Uterus (tissue), 4 donors: Measurements from ENCODE around the gene AGPAT3. TPM values are rescaled to one million over a fixed set of nuclear protein-coding genes. Genes with fewer than 3 reads are reported as not detected.

ENCODE experiments used
- DNase-seq, 2 donors: peaks; one replicate each; pipeline ENCODE4 v3.0.0-alpha.2; 2019 to 2020
- H3K27ac ChIP-seq, 2 donors: fragments of 200-600 bp; sonication (generic); 1 replicate in 1 of 2; 2 replicates in 1 of 2; pipeline ENCODE4 v1.5.1; 2016 to 2018
- H3K27me3 ChIP-seq, 2 donors: fragments of 200-600 bp; sonication (generic); one replicate each; pipeline ENCODE4 v1.5.1; 2018 to 2019; ENCODE audit warnings: control low read depth in 1 of 2
- H3K36me3 ChIP-seq, 2 donors: fragments of 200-600 bp; sonication (generic); one replicate each; pipeline ENCODE4 v1.5.1; 2019; ENCODE audit warnings: control low read depth in 1 of 2
- H3K4me1 ChIP-seq, 2 donors: fragments of 200-600 bp; sonication (generic); one replicate each; pipeline ENCODE4 v1.5.1; 2018 to 2019; ENCODE audit warnings: control low read depth in 1 of 2
- H3K4me3 ChIP-seq, 2 donors: fragments of 200-600 bp; sonication (generic); 1 replicate in 1 of 2; 2 replicates in 1 of 2; pipeline ENCODE4 v1.5.1; 2018 to 2019; ENCODE audit warnings: mild to moderate bottlenecking in 1 of 2
- H3K9me3 ChIP-seq, 2 donors: fragments of 200-600 bp; sonication (generic); one replicate each; pipeline ENCODE4 v1.5.1; 2019; ENCODE audit warnings: control low read depth in 1 of 2
- POLR2A ChIP-seq, 2 donors: fragments of 450-650 bp; IDR thresholded peaks; one replicate each; pipeline ENCODE4 v1.6.1; 2016; ENCODE audit warnings: antibody characterized with exemption in 2 of 2, mild to moderate bottlenecking in 1 of 2, moderate library complexity in 1 of 2
- intact Hi-C: fragments of 100-400 bp; cut with DNase I; formaldehyde crosslinking; loops from one replicate; pipeline ENCODE4 v1.15.1; 2023; ENCODE audit warnings: low total_unique reads
- total RNA-seq, 4 donors: library from RNA; depleted of rRNA in 3 of 4; stranded (reverse); fragments of >200 nt in 3 of 4; gene quantifications; one replicate each; pipeline versions ENCODE4 v1.1.0 to v1.2.4, GENCODE V29; 2014 to 2023
- TF ChIP-seq, protein P1 (sequence below), 4 experiments: fragments of 200-600 bp in 2 of 4; fragments of 450-650 bp in 2 of 4; sonication (generic) in 2 of 4; IDR thresholded peaks; one replicate each; pipeline ENCODE4 v1.5.1; 2016 to 2019; ENCODE audit warnings: antibody characterized with exemption in 4 of 4, mild to moderate bottlenecking in 2 of 4, moderate library complexity in 1 of 4
- donor health status: DM: yes; HTN: yes; CAD: no.

Gene AGPAT3
- total RNA-seq, 4 donors from 2014 or later, result 6.8 to 43.4 (median 28.4) TPM

- no peak for DNase-seq
- H3K4me1 ChIP-seq, result peaks cover 0 to 9% of the 10 kb centered on the region in 2 donors
- H3K4me3 ChIP-seq, result no peak overlapping the region
- H3K9me3 ChIP-seq, result no peaks in the 10 kb centered on the region
- intact Hi-C loops, result no loop called here
- no peak overlapping the region for H3K27ac ChIP-seq
- H3K27me3 ChIP-seq, result no peaks in the 10 kb centered on the region
- no peaks in the 10 kb centered on the region for H3K36me3 ChIP-seq
- TF ChIP-seq POLR2A (IDR thresholded peaks at IDR 0.05), result no peak
- TF ChIP-seq, protein P1, sequence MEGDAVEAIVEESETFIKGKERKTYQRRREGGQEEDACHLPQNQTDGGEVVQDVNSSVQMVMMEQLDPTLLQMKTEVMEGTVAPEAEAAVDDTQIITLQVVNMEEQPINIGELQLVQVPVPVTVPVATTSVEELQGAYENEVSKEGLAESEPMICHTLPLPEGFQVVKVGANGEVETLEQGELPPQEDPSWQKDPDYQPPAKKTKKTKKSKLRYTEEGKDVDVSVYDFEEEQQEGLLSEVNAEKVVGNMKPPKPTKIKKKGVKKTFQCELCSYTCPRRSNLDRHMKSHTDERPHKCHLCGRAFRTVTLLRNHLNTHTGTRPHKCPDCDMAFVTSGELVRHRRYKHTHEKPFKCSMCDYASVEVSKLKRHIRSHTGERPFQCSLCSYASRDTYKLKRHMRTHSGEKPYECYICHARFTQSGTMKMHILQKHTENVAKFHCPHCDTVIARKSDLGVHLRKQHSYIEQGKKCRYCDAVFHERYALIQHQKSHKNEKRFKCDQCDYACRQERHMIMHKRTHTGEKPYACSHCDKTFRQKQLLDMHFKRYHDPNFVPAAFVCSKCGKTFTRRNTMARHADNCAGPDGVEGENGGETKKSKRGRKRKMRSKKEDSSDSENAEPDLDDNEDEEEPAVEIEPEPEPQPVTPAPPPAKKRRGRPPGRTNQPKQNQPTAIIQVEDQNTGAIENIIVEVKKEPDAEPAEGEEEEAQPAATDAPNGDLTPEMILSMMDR (IDR thresholded peaks at IDR 0.05), result no peak
These were observed 61.2 kb downstream of the AGPAT3 start for GRCh38 chr21:43926196-43926595.

DNA sequence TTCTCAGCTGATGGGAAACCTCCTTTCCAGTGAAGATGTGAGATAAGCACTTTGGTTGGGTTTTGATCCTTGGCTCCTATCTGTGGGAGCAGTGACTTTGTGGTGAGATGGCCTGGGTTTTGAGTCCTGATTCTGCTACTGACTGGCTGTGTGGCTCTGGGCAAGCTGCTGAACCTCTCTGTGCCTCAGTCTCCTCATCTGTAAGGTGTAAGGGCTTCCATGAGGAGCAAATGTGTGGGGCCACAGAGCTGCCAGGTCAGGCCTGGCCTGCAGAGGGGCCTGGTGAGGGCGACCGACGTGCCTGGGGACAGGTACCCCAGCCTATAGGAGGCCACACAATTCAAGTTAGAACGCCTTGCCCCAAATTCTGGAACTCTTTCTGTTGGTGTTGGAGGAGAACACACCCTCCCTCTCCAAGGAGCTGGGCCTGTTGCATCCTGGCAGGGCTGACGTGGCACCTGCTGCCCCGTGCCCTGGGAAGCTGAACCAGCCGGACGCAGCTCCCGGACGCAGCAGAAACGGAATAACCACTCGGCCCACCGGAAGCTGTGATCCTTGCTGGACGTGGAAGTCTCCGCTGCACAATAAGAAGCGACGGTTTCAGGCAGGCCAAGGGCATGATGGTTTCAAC is 62.7 kb downstream of the AGPAT3 start:
- no peak for DNase-seq
- no peaks in the 10 kb centered on the region for H3K36me3 ChIP-seq
- H3K27ac ChIP-seq, result peak overlapping the region in 1 of 2 donors; percentile 25
- no peak overlapping the region for H3K4me3 ChIP-seq
- H3K9me3 ChIP-seq, result no peaks in the 10 kb centered on the region
- H3K27me3 ChIP-seq, result no peaks in the 10 kb centered on the region
- H3K4me1 ChIP-seq, result peaks cover 0 to 3% of the 10 kb centered on the region in 2 donors
- no peak for TF ChIP-seq POLR2A (IDR thresholded peaks at IDR 0.05)
- TF ChIP-seq, protein P1 (IDR thresholded peaks at IDR 0.05), result no peak
- intact Hi-C loops, result no loop called here

DNA sequence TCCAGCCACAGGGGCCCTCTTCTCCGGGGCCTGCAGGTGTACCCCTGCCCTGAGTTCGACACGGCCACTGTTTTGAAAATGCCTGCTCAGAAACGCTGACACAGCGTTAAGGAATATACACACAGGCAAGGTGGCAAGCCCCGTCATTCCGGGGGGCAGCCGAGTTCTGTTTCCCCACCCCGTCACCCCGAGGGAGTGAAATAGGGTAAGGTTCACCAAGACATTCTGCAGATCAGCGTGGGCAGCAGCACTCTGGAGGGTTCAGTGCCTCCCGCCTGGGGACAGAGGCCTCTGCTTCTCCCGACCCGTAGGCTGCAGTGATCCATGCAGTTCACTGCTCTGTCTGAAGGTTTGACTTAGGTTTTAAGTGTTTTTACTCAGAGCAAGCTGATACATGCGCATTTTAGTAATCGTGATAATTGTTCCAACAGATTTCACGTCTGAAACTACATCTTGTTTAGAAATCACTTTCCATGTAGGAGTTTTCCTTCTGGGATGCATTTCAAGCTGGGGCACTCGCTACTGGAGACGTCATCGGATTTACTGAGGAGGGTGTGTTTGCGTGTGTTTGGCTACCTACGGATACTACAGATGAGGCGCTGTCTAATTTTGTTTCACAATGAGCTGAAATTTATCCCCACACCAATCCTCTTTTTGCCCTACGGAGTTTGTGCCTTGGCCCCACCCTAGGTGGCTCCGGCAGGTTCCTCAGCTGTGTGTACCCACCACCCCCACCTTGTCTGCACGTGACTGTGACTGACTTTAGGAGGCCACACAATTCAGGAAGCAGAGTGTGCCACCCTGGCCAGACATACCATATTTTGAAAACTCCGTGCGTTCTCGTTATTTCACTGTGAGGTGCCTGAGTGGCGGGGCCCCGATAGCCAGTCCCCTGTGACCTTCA is 63.5 kb downstream of the AGPAT3 start:
- Histone ChIP-seq H3K9me3 (no peaks in the 10 kb centered on the region), H3K4me3 (no peak overlapping the region), H3K4me1 (no peaks in the 10 kb centered on the region), H3K27me3 (no peaks in the 10 kb centered on the region), H3K36me3 (no peaks in the 10 kb centered on the region), H3K27ac (peak overlapping the region; percentile 25 to 53)
- no peak for TF ChIP-seq POLR2A (IDR thresholded peaks at IDR 0.05)
- TF ChIP-seq, protein P1 (IDR thresholded peaks at IDR 0.05), result no peak
- DNase-seq, result no peak
- intact Hi-C loops, result no loop called here

GRCh38 chr21:43929217-43929971 is 64.4 kb downstream of the AGPAT3 start:
- H3K27me3 ChIP-seq, result no peaks in the 10 kb centered on the region
- no peaks in the 10 kb centered on the region for H3K4me1 ChIP-seq
- H3K36me3 ChIP-seq, result no peaks in the 10 kb centered on the region
- intact Hi-C loops, result no loop called here
- peak overlapping the region; percentile 25 to 53 for H3K27ac ChIP-seq
- DNase-seq, result no peak
- TF ChIP-seq POLR2A (IDR thresholded peaks at IDR 0.05), result no peak
- TF ChIP-seq, protein P1 (IDR thresholded peaks at IDR 0.05), result no peak
- no peak overlapping the region for H3K4me3 ChIP-seq
- no peaks in the 10 kb centered on the region for H3K9me3 ChIP-seq
